WI38 (cell line): ENCODE data around the gene DDX42.

Experiments used
- H3K4me3 ChIP-seq: 2 replicates; pipeline ENCODE4 v1.5.1; 2011; ENCODE audit warnings: low read depth, mild to moderate bottlenecking, control low read depth, low read length
- CTCF ChIP-seq: IDR thresholded peaks from 2 replicates; pipeline ENCODE4 v1.5.1; 2012; ENCODE audit warnings: low read depth, mild to moderate bottlenecking, control low read depth, low read length

DDX42 gene

GRCh38 chr17:63768433-63768832 is 5.5 kb upstream of the DDX42 start:
- no peak for TF ChIP-seq CTCF
- H3K4me3 ChIP-seq, result no peak overlapping the region

- TF ChIP-seq CTCF, result no peak
- peak overlapping the region; percentile 95 for H3K4me3 ChIP-seq
Observed at GRCh38 chr17:63772801-63773271, 1.1 kb upstream of the DDX42 start.

GRCh38 chr17:63773272-63774140 is 464 bp upstream of the DDX42 start, which contains the start of gene CCDC47:
CCDC47 (minus strand) TSS chr17:63773597; CDS start chr17:63766175, 7,422 bp downstream.
- H3K4me3 ChIP-seq, result peak within 1 kb of the TSS; percentile 95
- no peak for TF ChIP-seq CTCF

- peak overlapping the region; percentile 95 for H3K4me3 ChIP-seq
- no peak for TF ChIP-seq CTCF
Observed at GRCh38 chr17:63774969-63775265, 947 bp downstream of the DDX42 start.

- no peak for TF ChIP-seq CTCF
Observed at GRCh38 chr17:63775420-63775819, 1.4 kb downstream of the DDX42 start.

GRCh38 chr17:63780507-63780906 is 6.5 kb downstream of the DDX42 start:
- H3K4me3 ChIP-seq, result no peak overlapping the region
- no peak for TF ChIP-seq CTCF

More at GRCh38 chr17:63775420-63775819, 1.4 kb downstream of the DDX42 start:
- peak overlapping the region; percentile 95 for H3K4me3 ChIP-seq

GRCh38 chr17:63780928-63781327 is 7.0 kb downstream of the DDX42 start:
- H3K4me3 ChIP-seq, result no peak overlapping the region
- TF ChIP-seq CTCF, result no peak
